H1 (cell line): ENCODE results near the gene FCMR. TPM values are rescaled to one million over a fixed set of nuclear protein-coding genes. Genes with fewer than 3 reads are reported as not detected.

Experiments used
- CREB1 ChIP-seq: IDR thresholded peaks from 2 replicates; pipeline ENCODE4 v1.6.1; 2012; ENCODE audit warnings: inconsistent platforms
- FOSL1 ChIP-seq: IDR thresholded peaks from 2 replicates; pipeline ENCODE4 v1.6.1; 2011; ENCODE audit warnings: mild to moderate bottlenecking, low read depth, low read length, moderate library complexity; ENCODE audit not compliant: insufficient read depth
- SUZ12 ChIP-seq: fragments of 200-600 bp; sonication (generic); IDR thresholded peaks from 2 replicates; pipeline ENCODE4 v1.6.1; 2012; ENCODE audit warnings: mild to moderate bottlenecking, inconsistent platforms, low read length, moderate library complexity, mixed read lengths
- polyA plus RNA-seq, 7 experiments: library from polyadenylated mRNA; depleted of rRNA in 3 of 7; stranded (reverse) in 5 of 7; unstranded in 2 of 7; fragments of >200 nt in 5 of 7; fragments of 200-250 nt in 2 of 7; gene quantifications; 1 replicate in 5 of 7; 2 replicates in 1 of 7; 4 replicates in 1 of 7; pipeline versions ENCODE4 v1.2.1 to v1.2.3, GENCODE V29; 2011 to 2013; ENCODE audit warnings: missing spikeins in 2 of 7, mixed read lengths in 2 of 7
- total RNA-seq: library from RNA; stranded (reverse); fragmentation: NEBNext Ultra II Directional; extraction: Animal tissue kit (Norgen Biotek cat#: 25700); gene quantifications from 2 replicates; pipeline ENCODE4 v1.2.1, GENCODE V29; 2021

The FCMR gene
- total and polyA plus RNA-seq, 2 of the 8 experiments (the other 6 are each of a cell fraction or from before 2014, with no cell fraction given): 0.53 TPM; not detected in 1

- TF ChIP-seq SUZ12 (no peak), CREB1 (no peak), FOSL1 (no peak)
Observed at GRCh38 chr1:206887701-206888100, 34.0 kb downstream of the FCMR start (continued).
